Kidney (tissue), 14 donors: ENCODE data around the gene NPC1. TPM values are rescaled to one million over a fixed set of nuclear protein-coding genes. Genes with fewer than 3 reads are reported as not detected.

Source experiments
- DNase-seq, 5 donors: peaks; one replicate each; pipeline ENCODE4 v3.0.0-alpha.2; 2013 to 2020
- FAIRE-seq: peaks from 2 replicates; lab custom pipeline; 2012; peaks lifted over from hg19 to GRCh38; lab: Jason Lieb, UNC
- H3K27ac ChIP-seq, 2 donors: one replicate each; pipeline ENCODE4 v1.7.0; 2013; ENCODE audit warnings: low read depth in 2 of 2, low read length in 2 of 2, inconsistent platforms in 1 of 2
- H3K27me3 ChIP-seq: one replicate; pipeline ENCODE4 v1.7.1; 2013; ENCODE audit warnings: low read length, inconsistent platforms; ENCODE audit not compliant: control insufficient read depth, insufficient read depth
- H3K36me3 ChIP-seq, 3 donors: one replicate each; pipeline versions ENCODE4 v1.7.0 to v1.7.1; 2013; ENCODE audit warnings: low read length in 3 of 3, control low read depth in 1 of 3, inconsistent platforms in 1 of 3; ENCODE audit not compliant: insufficient read depth in 3 of 3, control insufficient read depth in 2 of 3
- H3K4me1 ChIP-seq, 3 donors: one replicate each; pipeline versions ENCODE4 v1.7.0 to v1.7.1; 2013; ENCODE audit warnings: low read length in 3 of 3, inconsistent platforms in 1 of 3, low read depth in 1 of 3; ENCODE audit not compliant: control insufficient read depth in 2 of 3, insufficient read depth in 2 of 3
- H3K4me3 ChIP-seq, 3 donors: one replicate each; pipeline versions ENCODE4 v1.7.0 to v1.8.1; 2013; ENCODE audit warnings: low read length in 3 of 3, control low read depth in 1 of 3, inconsistent platforms in 1 of 3
- H3K9ac ChIP-seq, 3 donors: one replicate each; pipeline versions ENCODE4 v1.7.0 to v1.7.1; 2013; ENCODE audit warnings: low read length in 3 of 3, control low read depth in 1 of 3, inconsistent platforms in 1 of 3
- H3K9me3 ChIP-seq, 3 donors: one replicate each; pipeline versions ENCODE4 v1.7.0 to v1.7.1; 2013; ENCODE audit warnings: low read length in 3 of 3, control low read depth in 1 of 3, inconsistent platforms in 1 of 3; ENCODE audit not compliant: control insufficient read depth in 2 of 3, insufficient read depth in 1 of 3
- CTCF ChIP-seq: IDR thresholded peaks from 3 replicates; pipeline ENCODE4 v1.5.1; 2012; ENCODE audit warnings: mild to moderate bottlenecking, moderate library complexity, borderline replicate concordance; ENCODE audit not compliant: insufficient read depth; ENCODE audit errors: extremely low read depth
- intact Hi-C: fragments of 100-400 bp; cut with DNase I; formaldehyde crosslinking; loops from one replicate; pipeline ENCODE4 v1.11.1; 2022
- polyA plus RNA-seq: library from polyadenylated mRNA; stranded (reverse); fragments of 350-450 nt; fragmentation: Illumina TruSeq; extraction: RNeasy Lipid Tissue Mini Kit (QIAGEN cat#74804); gene quantifications from one replicate; pipeline ENCODE4 v1.2.3, GENCODE V29; 2014; ENCODE audit warnings: low read depth, low replicate concordance; ENCODE audit not compliant: insufficient read depth
- total RNA-seq: library from RNA; stranded (reverse); fragmentation: NEBNext Ultra II Directional; extraction: Animal tissue kit (Norgen Biotek cat#: 25700); gene quantifications from one replicate; pipeline ENCODE4 v1.2.1, GENCODE V29; 2021
- donor health status: control.
- donor health status: control.
- donor health status: control.
- donor health status: control.
- donor health status: control.
- donor health status: DM: yes; HTN: yes; CAD: no.
- donor health status: Normal renal cell carcinoma (clear cell type).

NPC1 gene
- total and polyA plus RNA-seq, 2 donors from 2014 or later = 16.0 to 50.2 TPM

GRCh38 chr18:23634692-23635091, 48.4 kb upstream of the NPC1 start:
- no peak for FAIRE-seq
- no peak overlapping the region for H3K9ac ChIP-seq

GRCh38 chr18:23632615-23633014, 46.3 kb upstream of the NPC1 start:
- Histone ChIP-seq H3K9ac (no peak overlapping the region), H3K9me3 (no peaks in the 10 kb centered on the region), H3K27me3 (no peaks in the 10 kb centered on the region), H3K4me3 (no peak overlapping the region), H3K27ac (no peak overlapping the region), H3K4me1 (no peaks in the 10 kb centered on the region), H3K36me3 (no peaks in the 10 kb centered on the region)
- intact Hi-C loops = no loop called here
- no peak for TF ChIP-seq CTCF
- no peak for DNase-seq
- no peak for FAIRE-seq

More at GRCh38 chr18:23634692-23635091, 48.4 kb upstream of the NPC1 start:
- H3K4me1 ChIP-seq = no peaks in the 10 kb centered on the region
- H3K4me3 ChIP-seq = no peak overlapping the region
- no peaks in the 10 kb centered on the region for H3K27me3 ChIP-seq
- TF ChIP-seq CTCF = no peak
- H3K9me3 ChIP-seq = no peaks in the 10 kb centered on the region
- H3K36me3 ChIP-seq = no peaks in the 10 kb centered on the region
- no peak for DNase-seq
- intact Hi-C loops = no loop called here
- H3K27ac ChIP-seq = no peak overlapping the region

- no peaks in the 10 kb centered on the region for H3K4me1 ChIP-seq
- no peaks in the 10 kb centered on the region for H3K36me3 ChIP-seq
- intact Hi-C loops = no loop called here
- H3K9ac ChIP-seq = no peak overlapping the region
- no peaks in the 10 kb centered on the region for H3K27me3 ChIP-seq
- no peak overlapping the region for H3K4me3 ChIP-seq
- no peak for TF ChIP-seq CTCF
- no peak overlapping the region for H3K27ac ChIP-seq
- H3K9me3 ChIP-seq = no peaks in the 10 kb centered on the region
- DNase-seq (no peak), FAIRE-seq (no peak)
Observed at GRCh38 chr18:23631746-23632145, 45.4 kb upstream of the NPC1 start.

- Histone ChIP-seq H3K4me1 (no peaks in the 10 kb centered on the region), H3K27me3 (no peaks in the 10 kb centered on the region), H3K27ac (no peak overlapping the region), H3K9me3 (no peaks in the 10 kb centered on the region), H3K36me3 (no peaks in the 10 kb centered on the region), H3K9ac (no peak overlapping the region), H3K4me3 (no peak overlapping the region)
- TF ChIP-seq CTCF = no peak
- no peak for FAIRE-seq
- no peak for DNase-seq
- intact Hi-C loops = no loop called here
Observed at GRCh38 chr18:23631312-23631711, 45.0 kb upstream of the NPC1 start.
